ENCODE measurements around the gene TMC1.
"Not testable (repeated sequence)": the region's sequence is repeated elsewhere in the genome, so short reads cannot be mapped to it uniquely, and the experiment has no call there.

The TMC1 gene

GRCh38 chr9:72827950-72828731 is 306.7 kb downstream of the TMC1 start:
- no peak for DNase-seq

- no peak for DNase-seq
Measured at GRCh38 chr9:72834994-72835393, 313.6 kb downstream of the TMC1 start.

GRCh38 chr9:72836790-72837189 is 315.4 kb downstream of the TMC1 start:
- DNase-seq: no peak

GRCh38 chr9:72839085-72839484 is 317.7 kb downstream of the TMC1 start:
- DNase-seq: no peak

- DNase-seq: no peak
Measured at GRCh38 chr9:72843520-72844439, 322.4 kb downstream of the TMC1 start.

- no peak for DNase-seq
Measured at GRCh38 chr9:72844440-72844768, 323.0 kb downstream of the TMC1 start.

GRCh38 chr9:72845052-72845451 is 323.6 kb downstream of the TMC1 start:
- not testable (repeated sequence) for DNase-seq

GRCh38 chr9:72850209-72850608 is 328.8 kb downstream of the TMC1 start:
- not testable (repeated sequence) for DNase-seq

- DNase-seq: no peak
Measured at GRCh38 chr9:72855321-72855720, 333.9 kb downstream of the TMC1 start.

GRCh38 chr9:72855890-72856523 is 334.6 kb downstream of the TMC1 start:
- DNase-seq: no peak

- peak; percentile 37 for DNase-seq
Measured at GRCh38 chr9:72856972-72857623, 335.7 kb downstream of the TMC1 start.

- DNase-seq: no peak
Measured at GRCh38 chr9:72857624-72857996, 336.2 kb downstream of the TMC1 start.

GRCh38 chr9:72858089-72858912 is 336.9 kb downstream of the TMC1 start:
- DNase-seq: no peak

GRCh38 chr9:72862788-72863187 is 341.4 kb downstream of the TMC1 start:
- DNase-seq: not testable (repeated sequence)

GRCh38 chr9:72863456-72864094 is 342.2 kb downstream of the TMC1 start:
- DNase-seq: no peak

GRCh38 chr9:72864327-72864726 is 342.9 kb downstream of the TMC1 start:
- DNase-seq: no peak

GRCh38 chr9:72871685-72872084 is 350.3 kb downstream of the TMC1 start:
- no peak for DNase-seq

GRCh38 chr9:72872718-72873117 is 351.3 kb downstream of the TMC1 start:
- peak; percentile 16 for DNase-seq

- DNase-seq: no peak
Measured at GRCh38 chr9:72873456-72873855, 352.0 kb downstream of the TMC1 start.

GRCh38 chr9:72874344-72874743 is 352.9 kb downstream of the TMC1 start:
- no peak for DNase-seq

GRCh38 chr9:72875221-72875620 is 353.8 kb downstream of the TMC1 start:
- DNase-seq: no peak

- DNase-seq: no peak
Measured at GRCh38 chr9:72880821-72881220, 359.4 kb downstream of the TMC1 start.

All from NCI-H510A treated with DMSO at 0.1 percent for 48 hours (cell line).